Posterior vena cava (tissue), 2 donors: ENCODE measurements around the gene SLC25A51. TPM values are rescaled to one million over a fixed set of nuclear protein-coding genes. Genes with fewer than 3 reads are reported as not detected.
A peak's percentile ranks its signal among the peaks of the same experiment; 100 is the strongest.

ENCODE experiments used
- DNase-seq: peaks from one replicate; pipeline ENCODE4 v3.0.0-alpha.2; 2020; ENCODE audit warnings: low spot score
- intact Hi-C, 2 donors: fragments of 100-400 bp; cut with DNase I; formaldehyde crosslinking; loops; one replicate each; pipeline versions ENCODE4 v1.14.1 to v1.14.2; 2022 to 2023
- total RNA-seq, 2 donors: library from RNA; stranded (reverse); fragmentation: NEBNext Ultra II Directional; extraction: Animal tissue kit (Norgen Biotek cat#: 25700); gene quantifications; one replicate each; pipeline ENCODE4 v1.2.1, GENCODE V29; 2021
- donor health status: DM: yes; HTN: yes; CAD: no.
- donor health status: DM: yes; HTN: yes; CAD: no.

Gene SLC25A51
- total RNA-seq, 2 donors from 2014 or later, result 28.1 to 28.6 TPM

DNA sequence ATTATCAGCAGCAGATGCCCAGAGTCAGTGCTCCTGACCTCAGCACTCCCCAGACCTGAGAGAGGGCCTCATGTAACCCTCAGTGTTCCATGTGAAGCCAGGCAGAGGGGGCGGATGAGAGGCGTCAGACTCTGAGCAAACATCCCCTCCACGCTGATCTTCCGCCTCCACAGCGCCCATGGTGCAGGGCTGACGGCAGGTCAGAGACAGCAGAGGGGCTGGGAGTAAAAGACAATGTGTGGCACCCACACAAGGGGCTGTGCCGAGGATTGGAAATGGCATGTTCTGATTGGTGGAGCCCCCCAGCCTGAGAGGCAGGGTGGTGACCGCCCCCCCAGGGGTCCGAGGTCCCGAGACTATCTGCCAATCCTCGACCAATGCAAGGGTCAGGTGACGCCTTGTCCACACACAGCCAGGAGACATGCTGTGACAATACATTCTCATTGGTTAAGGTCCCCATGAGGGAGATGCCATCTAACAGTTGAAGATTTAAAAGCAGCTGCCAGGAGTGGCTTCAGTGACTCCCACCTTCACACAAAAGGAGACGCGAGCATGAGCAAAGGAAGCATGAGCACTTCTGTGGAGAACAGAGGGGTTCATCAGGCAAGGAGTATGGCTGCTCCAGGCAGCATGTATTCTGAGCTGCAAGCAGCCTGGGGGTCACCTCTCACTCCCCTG lies 19.3 kb upstream of the SLC25A51 start:
- intact Hi-C loops, result loop anchor here (10.0 kb wide), 2 partner anchors 222 to 232 kb away; no protein-coding TSS in a partner anchor
- peak; percentile 73 for DNase-seq

DNA sequence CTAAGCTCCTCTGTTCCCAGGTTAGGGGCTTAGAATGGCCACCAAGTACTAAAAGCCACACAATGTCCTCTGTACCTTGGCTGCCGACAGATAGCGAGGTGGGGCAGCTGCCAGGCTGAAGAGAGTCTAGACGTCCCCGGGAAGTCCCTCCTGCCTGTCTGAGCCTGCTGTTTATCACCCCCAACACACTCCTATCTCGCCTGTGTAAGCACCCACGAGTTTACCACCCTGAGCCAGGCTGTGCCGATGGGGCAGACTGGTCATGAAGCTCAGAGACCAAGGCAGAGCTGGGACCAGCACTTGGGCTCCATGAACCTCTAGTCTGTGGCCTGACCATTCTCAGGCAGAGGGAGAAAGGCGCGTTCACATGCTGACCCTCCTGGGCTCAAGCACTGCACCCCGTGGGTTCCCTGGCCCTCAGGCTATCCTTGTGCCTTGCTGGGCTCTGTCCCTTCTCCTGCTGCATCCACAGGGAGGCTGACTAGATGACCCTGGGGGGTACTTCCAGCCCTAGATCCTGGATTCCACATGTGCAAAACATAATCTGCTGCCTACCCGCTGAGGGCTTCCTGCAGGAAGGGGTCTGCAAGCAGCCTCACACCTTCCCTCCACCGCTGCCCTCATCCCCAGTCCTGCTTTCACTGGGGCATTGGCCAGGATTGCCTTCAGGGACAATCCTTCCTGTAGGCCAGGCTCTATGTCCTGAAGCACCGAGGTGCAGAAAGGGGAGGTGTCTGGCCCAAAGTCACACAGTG lies 18.6 kb upstream of the SLC25A51 start:
- intact Hi-C loops, result loop anchor here (10.0 kb wide), 2 partner anchors 222 to 232 kb away; no protein-coding TSS in a partner anchor
- peak; percentile 66 for DNase-seq

DNA sequence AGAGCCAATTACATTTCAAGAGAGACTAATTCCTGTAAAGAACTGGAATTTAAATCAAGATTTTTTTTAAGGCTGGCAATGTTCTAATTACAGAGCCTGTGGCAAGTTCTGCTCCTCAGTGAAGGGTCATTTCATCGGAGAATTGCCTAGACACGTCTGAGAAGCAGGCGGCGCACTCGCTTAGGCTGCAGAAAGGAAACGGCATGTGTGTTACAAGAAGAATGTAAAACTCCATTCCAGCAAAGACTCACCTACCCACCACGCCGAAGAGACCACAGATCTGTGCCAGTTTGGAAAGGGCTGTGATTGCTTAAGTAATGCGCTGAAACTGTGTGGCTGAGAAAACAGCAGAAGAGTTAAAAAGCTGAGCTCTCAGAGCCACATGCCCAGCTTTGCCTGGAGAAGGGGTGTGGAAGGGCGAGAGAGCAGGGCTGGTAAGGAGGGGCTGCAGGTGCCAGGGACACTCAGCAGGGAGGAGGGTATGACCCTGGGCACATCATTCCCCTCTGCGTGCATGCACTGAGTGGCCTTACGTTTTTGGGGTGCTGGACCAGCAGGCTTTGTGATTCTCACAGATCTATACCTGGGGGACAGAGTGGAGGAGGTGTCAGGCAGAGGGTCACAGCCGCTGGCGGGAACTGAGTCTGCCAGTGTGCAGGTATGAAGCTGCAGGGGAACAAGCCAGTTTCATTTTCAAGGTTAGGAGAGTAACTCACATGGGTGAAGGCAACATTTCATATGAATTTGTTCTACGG lies 17.8 kb upstream of the SLC25A51 start:
- intact Hi-C loops, result loop anchor here (10.0 kb wide), 2 partner anchors 223 to 233 kb away; no protein-coding TSS in a partner anchor
- DNase-seq, result peak; percentile 46

DNA sequence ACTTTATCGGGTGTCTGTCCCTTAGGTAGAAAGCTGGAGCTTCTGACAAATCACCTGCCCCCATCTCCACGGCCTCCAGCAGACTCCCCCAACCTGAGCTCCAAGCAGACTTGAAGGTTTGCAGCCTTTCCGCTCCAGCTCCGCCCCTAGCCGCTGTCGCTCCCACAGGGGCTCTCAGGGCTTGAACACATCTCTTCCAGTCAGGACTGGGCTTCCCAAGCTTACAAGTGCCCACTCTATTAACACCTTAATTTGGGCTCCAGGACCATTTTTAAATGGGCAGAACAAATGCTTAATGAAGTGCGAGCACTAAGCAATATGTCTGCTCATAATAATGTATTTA lies 17.2 kb upstream of the SLC25A51 start:
- intact Hi-C loops, result loop anchor here (10.0 kb wide), 2 partner anchors 224 to 234 kb away; no protein-coding TSS in a partner anchor
- peak; percentile 35 for DNase-seq

DNA sequence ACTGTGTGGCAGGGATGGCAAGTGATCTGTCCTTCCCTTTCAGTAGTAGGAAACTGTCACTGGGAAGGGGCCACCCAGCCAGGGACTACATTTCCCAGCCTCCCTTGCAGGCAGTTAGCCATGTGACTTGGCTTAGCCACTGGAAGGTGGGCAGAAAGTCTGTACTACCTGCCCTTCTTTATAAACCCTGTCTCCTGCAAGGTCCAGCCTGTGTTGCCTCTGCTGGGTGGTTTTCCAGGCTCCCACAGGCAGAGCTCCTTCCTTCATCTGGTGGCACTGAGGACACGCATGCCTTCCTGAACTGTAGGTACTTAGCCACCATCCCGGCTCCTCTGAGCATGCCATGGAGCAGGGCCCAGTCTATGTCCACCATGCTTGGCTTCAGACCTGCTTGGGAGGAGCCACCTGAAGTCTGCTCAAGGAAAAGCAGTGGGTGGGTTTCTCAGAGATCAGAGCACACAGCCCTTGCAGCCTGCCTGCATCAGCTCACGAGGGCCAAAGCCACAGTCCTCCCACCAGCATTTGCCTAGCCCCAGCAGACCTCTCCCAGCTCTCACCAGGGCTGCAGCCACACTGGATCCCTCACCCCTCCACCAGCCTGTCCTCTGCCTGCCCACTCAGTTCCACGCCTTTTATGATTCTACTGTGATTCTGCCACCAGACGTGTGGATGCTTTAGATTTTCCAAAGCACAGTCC lies 16.7 kb upstream of the SLC25A51 start:
- DNase-seq, result peak; percentile 51
- intact Hi-C loops, result loop anchor here (10.0 kb wide), 2 partner anchors 224 to 234 kb away; no protein-coding TSS in a partner anchor

DNA sequence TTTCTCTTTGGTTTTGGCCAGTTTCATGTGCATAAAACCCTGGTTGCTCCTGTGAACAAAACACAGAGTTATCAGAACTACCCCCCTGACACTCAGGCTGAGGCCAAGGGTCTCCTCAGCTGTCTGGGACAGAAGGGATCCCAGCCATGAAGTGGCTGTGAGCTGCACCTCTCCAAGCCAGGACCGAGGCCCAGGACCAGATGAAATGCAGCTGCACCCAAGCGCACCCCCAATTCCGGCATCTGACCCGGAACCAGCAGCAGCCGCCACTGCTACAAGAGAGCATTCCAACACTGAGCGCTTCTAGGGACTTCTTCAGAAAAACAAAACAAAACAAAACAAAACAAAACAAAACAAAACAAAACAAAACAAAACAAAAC lies 16.0 kb upstream of the SLC25A51 start:
- peak; percentile 76 for DNase-seq
- intact Hi-C loops, result loop anchor here (5.0 to 10.0 kb wide), 3 partner anchors 147 to 235 kb away; partner anchors contain the start of gene SHB (in 1 of the 2)

DNA sequence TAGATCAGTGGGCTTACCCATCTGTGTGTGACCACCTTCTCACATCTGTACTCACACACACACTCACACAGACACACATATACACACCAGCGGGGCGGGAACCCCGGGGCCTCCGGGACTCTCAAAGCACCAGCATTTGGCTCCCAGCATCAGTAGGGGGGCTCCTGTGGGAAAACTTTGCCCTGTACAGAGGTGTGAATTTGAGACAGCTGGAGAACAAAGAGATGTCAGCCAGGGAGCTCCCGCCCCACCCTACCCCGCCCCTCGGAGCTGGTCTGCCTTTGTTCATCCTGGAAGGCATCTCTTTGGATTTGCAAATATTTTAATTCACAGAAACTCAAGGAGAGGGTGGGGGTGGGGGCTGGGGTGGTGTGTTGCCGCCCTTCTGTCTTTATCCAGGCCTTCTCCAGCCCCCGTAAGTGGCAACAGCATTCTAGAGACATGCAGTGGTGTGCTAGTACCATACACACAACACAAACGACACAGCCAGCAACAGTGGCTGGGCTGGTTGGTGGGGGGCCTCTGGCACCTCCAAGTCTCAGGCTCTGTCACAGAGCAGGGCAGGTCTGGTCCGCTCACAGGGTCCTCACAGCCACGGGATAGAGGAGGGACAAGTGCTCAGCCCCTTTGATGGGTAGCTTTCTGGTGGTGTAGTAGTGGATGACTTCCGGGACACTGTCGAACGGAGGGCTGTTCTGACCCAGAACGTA lies 15.5 kb upstream of the SLC25A51 start:
- intact Hi-C loops, result loop anchor here in 1 of 2 donors (5.0 kb wide), 1 partner anchor 148 kb away; the partner anchor contains the start of gene SHB
- DNase-seq, result peak; percentile 67

DNA sequence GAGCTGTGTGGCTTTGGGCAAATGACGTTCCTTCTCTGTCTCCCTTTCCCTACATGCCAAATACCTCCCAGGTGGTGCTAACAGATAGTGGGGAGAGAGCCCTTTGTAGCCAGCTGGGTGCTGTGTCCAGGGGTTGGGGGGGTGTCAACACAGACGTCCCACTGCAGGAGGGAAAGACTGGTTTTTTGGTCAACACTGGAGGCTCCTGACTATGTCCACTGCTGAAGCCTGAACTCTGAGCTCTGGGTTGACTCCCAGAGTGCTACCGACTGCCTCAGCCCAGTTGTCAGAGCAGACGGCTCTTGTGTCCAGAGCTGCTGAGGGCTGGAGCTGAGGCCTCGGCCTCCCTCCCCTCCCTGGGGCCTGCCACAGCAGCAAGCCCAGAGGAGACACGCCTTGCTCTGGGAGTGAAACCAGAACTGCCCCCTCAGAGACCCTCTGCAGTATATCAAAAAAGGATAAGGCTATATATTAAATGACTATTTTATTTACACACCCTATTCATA lies 14.8 kb upstream of the SLC25A51 start:
- intact Hi-C loops, result loop anchor here in 1 of 2 donors (5.0 kb wide), 1 partner anchor 149 kb away; the partner anchor contains the start of gene SHB
- peak; percentile 20 for DNase-seq

DNA sequence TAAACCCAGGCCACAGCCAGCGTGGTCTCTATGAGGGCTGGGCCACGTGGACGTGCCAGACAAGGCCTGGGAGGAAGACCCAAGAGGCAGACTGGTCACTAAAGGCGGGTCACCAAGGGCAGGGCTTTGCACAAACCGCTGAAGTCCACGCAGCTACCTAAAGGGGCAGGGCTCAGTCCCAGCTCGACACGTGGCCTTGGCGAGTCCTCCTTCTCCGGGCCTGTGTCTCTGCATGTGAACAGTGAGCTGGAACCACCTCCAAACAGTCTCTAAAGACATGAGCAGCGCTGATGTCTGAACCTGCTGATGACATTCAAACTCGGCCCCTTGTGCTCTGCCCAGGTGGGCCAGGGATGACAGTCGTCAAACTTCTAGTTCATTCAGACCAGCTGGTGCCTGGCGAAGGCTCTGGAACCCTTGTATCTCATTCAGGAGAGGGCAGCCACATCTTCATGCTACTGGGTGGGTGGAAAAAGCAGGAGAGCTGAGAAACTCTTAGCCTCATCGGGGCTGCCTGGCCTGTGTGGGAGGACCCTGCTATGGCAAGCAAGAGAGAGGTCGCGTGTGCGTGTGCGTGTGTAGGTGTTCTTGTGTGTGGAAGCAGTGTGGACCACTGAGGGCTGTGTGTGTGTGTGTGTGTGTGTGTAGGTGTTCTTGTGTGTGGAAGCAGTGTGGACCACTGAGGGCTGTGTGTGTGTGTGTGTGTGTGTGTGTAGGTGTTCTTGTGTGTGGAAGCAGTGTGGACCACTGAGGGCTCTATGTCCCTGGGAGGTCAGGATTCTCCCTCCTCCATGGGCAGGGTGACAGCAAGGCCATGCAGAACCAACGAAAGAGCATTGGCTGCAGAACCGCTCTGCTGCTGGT lies 14.1 kb upstream of the SLC25A51 start:
- intact Hi-C loops, result loop anchor here in 1 of 2 donors (5.0 kb wide), 1 partner anchor 149 kb away; the partner anchor contains the start of gene SHB
- peak; percentile 76 for DNase-seq

DNA sequence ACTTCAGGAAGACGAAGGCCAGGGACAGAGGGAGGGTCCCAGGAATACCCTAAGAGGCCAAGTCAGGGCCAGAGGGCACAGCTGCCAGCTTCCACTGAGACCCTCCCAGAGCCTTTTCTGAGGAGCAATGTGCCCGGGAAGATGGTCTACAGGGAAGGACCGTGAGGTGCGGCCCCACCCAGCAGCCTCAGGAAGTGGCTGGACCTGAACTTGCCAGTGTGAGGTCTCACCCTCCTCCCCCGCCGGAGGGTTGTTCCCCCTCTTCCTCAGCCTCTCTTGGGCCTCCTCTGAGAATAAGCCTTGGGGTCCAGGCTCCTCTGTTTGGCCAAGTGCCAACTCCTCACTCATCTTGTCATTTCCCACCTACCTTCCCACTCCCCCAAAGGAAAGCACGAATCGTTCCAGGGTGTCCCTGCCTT lies 13.4 kb upstream of the SLC25A51 start:
- intact Hi-C loops, result loop anchor here in 1 of 2 donors (5.0 kb wide), 1 partner anchor 150 kb away; the partner anchor contains the start of gene SHB
- peak; percentile 76 for DNase-seq

DNA sequence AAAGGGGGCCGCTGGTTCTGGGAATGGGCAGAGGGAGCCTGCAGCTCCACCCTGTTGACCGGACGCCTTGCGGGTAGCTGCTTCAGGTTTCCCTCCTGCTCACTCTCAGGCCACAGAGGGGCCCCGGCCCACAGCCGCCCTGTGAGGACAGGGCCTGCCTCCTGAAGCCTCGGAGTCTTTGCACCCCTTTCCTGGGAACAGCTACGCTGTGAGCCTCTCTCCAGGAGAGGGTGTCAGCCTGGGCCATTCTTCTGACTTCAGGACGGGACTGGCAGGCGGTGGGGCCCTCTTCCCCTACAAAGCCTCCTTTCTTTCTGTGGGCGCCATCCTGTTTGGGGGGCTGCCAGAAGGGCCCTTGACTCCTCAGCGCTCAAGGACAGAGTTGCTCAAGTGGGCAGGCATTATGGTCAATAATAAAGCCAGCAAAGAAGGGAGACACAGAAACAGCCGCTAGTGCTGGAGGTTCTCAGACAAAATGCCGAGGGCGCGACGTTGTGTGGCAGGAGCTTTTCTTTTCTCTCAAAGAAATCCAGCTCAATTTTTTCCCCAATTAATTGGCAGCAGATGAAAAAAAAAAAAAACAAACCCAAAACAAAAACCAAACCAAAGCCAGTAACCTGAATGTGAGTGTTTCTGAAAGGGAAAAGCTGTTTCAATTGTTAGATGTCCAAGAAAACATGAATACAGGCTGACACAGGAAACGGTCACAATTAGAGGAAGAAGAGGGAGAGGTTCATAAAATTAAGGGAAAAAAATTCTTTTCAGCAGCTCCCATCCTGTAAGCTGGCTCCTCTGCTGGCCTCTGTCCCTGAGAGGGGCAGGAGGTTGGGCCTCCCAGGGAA lies 12.8 kb upstream of the SLC25A51 start:
- peak; percentile 74 for DNase-seq

DNA sequence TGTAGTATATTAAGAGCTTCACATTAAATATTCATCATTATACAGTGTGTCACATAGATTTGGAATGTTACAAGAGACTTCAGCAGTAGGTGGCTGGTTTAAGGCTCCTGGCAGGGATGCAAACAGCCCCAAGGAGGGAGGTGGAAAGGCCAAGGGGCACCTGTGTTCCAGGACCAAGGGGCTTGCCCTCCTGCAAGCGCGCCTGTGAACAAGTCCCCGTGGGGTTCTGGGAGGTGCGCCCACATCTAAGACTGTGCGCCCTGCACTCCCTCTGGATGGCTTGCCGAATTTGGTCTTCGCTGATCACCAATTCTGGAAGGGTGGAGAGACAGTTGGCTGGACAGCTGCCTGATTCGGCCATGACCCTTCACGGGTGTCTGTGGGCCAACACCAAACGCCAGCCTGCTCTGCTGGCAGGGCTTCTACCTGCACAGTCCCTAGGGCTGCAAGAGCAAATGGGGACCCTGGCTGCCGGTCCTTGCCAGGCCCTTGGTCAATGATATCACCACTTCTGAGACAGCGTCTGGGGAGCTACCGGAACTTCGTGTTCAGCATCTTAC lies 12.1 kb upstream of the SLC25A51 start:
- intact Hi-C loops, result loop anchor here in 1 of 2 donors (5.0 kb wide), 1 partner anchor 151 kb away; the partner anchor contains the start of gene SHB
- DNase-seq, result peak; percentile 53

More for the DNA sequence above, 12.8 kb upstream of the SLC25A51 start:
- intact Hi-C loops, result loop anchor here in 1 of 2 donors (5.0 kb wide), 1 partner anchor 151 kb away; the partner anchor contains the start of gene SHB

DNA sequence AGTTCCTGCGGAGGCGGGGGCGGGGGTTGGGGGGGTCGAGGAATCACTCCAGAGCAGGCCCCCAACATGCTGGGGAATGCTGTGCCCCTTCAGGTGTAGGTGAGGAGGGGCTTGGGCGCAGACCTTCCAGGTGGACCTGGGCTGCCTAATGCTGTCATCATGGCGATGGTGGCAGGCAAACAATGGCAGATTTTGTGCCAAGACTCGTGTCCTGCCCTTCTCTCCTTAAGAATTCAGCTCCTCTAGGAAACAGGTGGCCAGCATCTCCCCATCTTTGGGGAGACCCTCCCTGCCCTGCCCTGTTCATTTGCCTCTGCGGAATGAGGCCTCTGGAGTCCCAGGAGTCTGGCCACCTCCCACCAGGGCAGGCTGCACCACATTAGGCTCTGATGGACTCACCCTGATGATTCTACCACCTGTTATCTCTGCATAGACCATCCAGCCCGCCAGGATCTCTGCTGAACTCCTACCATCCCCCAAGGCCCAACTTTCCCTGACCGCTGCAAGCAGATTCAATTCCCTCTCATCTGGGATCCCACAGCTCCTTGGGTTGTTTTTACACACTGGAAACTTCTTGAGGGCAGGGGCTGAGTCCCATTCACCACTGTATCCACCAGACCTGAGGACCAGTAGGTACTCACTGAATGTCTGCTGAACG lies 10.9 kb upstream of the SLC25A51 start:
- peak; percentile 65 for DNase-seq

DNA sequence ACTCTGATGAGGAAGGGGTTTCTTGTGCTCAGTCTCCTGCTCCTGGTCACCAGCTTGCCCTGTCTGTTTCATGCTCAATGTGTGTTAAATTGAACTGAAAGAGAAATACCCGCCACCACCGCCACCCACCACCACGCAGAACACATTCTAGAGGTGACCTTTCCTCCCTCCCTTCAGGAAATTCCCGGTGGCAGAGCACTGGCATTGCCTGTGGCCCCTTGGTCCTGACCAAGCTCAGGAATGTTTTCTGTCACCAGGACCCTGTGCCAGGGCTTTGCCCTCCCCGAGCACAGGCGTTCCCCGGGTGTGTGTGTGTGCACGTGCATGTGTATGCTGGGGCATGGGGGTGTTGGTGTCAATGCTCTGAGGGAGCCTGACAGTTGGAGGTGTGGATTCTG lies 10.2 kb upstream of the SLC25A51 start:
- intact Hi-C loops, result loop anchor here (5.0 kb wide), 2 partner anchors 173 to 448 kb away; no protein-coding TSS in a partner anchor
- no peak for DNase-seq

More for the DNA sequence above, 10.9 kb upstream of the SLC25A51 start:
- intact Hi-C loops, result loop anchor here (5.0 kb wide), 3 partner anchors 152 to 447 kb away; partner anchors contain the start of gene SHB (in 1 of the 2)
